PFSK-1 (cell line): ENCODE results near the gene MAPK8IP1.

ENCODE experiments used
- POLR2AphosphoS5 ChIP-seq: IDR thresholded peaks from 2 replicates; pipeline ENCODE4 v1.6.1; 2012; ENCODE audit warnings: low read depth, mild to moderate bottlenecking, control low read depth, low read length, moderate library complexity
- SIN3A ChIP-seq: IDR thresholded peaks from 2 replicates; pipeline ENCODE4 v1.6.1; 2012; ENCODE audit warnings: mild to moderate bottlenecking, low read length, moderate library complexity, borderline replicate concordance; ENCODE audit not compliant: insufficient read depth
- TAF1 ChIP-seq: IDR thresholded peaks from 2 replicates; pipeline ENCODE4 v1.6.1; 2012; ENCODE audit warnings: low read length, control low read depth, borderline replicate concordance; ENCODE audit not compliant: insufficient read depth
- TF ChIP-seq, protein P1 (sequence below), 2 experiments: IDR thresholded peaks; 2 replicates each; pipeline versions ENCODE4 v1.6.1 to v1.8.0; 2011 to 2012; ENCODE audit warnings: low read depth in 2 of 2, low read length in 2 of 2, control low read depth in 1 of 2, inconsistent platforms in 1 of 2, mild to moderate bottlenecking in 1 of 2, moderate library complexity in 1 of 2; ENCODE audit not compliant: insufficient read depth in 1 of 2

DNA sequence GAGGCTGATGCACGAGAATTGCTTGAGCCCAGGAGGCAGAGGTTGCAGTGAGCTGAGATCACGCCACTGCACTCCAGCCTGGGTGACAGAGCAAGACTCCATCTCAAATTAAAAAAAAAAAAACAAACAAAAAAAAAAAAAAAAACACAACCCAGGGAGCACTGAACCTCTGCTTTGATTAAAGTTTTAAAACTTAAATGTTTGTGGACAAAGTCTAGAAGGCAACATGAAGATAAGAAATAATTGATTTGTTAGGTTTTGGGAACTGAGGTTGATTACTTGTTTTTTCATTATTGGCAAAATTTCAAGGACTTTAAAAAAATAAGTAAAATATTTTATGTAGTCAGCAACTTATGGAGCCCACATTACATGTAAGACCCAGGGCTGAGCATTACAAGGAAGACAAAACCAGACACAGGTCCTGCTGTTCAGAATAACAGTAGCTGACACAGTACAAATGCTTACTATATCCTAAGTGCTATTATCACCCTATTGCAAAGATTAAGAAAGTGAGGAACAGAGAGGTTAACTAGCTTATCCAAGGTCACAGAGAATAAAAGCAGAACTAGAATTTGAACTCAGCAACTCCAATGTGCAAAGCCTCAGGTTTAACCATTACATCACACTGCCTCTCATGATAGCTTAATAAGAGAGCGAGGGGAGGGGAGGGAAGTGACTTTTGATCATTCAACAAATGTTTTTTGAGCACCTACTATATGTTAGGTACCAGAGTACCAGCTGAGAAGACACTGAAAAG is 40.5 kb upstream of the MAPK8IP1 start:
- TF ChIP-seq POLR2AphosphoS5 (no peak), TAF1 (no peak), SIN3A (no peak)
- TF ChIP-seq, protein P1, sequence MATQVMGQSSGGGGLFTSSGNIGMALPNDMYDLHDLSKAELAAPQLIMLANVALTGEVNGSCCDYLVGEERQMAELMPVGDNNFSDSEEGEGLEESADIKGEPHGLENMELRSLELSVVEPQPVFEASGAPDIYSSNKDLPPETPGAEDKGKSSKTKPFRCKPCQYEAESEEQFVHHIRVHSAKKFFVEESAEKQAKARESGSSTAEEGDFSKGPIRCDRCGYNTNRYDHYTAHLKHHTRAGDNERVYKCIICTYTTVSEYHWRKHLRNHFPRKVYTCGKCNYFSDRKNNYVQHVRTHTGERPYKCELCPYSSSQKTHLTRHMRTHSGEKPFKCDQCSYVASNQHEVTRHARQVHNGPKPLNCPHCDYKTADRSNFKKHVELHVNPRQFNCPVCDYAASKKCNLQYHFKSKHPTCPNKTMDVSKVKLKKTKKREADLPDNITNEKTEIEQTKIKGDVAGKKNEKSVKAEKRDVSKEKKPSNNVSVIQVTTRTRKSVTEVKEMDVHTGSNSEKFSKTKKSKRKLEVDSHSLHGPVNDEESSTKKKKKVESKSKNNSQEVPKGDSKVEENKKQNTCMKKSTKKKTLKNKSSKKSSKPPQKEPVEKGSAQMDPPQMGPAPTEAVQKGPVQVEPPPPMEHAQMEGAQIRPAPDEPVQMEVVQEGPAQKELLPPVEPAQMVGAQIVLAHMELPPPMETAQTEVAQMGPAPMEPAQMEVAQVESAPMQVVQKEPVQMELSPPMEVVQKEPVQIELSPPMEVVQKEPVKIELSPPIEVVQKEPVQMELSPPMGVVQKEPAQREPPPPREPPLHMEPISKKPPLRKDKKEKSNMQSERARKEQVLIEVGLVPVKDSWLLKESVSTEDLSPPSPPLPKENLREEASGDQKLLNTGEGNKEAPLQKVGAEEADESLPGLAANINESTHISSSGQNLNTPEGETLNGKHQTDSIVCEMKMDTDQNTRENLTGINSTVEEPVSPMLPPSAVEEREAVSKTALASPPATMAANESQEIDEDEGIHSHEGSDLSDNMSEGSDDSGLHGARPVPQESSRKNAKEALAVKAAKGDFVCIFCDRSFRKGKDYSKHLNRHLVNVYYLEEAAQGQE (IDR thresholded peaks at IDR 0.05; ENCODE audit: insufficient read depth in 1 of 2, low read depth in 2 of 2, low read length in 2 of 2): no peak
